GM12892 (cell line): ENCODE measurements around the gene WWOX.

ENCODE experiments used
- DNase-seq: peaks from one replicate; pipeline ENCODE4 v3.0.0; 2011; ENCODE audit not compliant: insufficient read length
- FAIRE-seq: peaks from 2 replicates; lab custom pipeline; 2011; peaks lifted over from hg19 to GRCh38; lab: Jason Lieb, UNC
- POLR2A ChIP-seq: IDR thresholded peaks from 2 replicates; pipeline ENCODE4 v1.6.1; 2011; ENCODE audit warnings: low read depth, low read length, control low read depth
- POLR2AphosphoS5 ChIP-seq: IDR thresholded peaks from 2 replicates; pipeline ENCODE4 v1.6.1; 2011; ENCODE audit warnings: low read depth, low read length, control low read depth
- TAF1 ChIP-seq: IDR thresholded peaks from 2 replicates; pipeline ENCODE4 v1.6.1; 2011; ENCODE audit warnings: low read depth, mild to moderate bottlenecking, control low read depth, low read length, borderline replicate concordance

Gene WWOX

DNA sequence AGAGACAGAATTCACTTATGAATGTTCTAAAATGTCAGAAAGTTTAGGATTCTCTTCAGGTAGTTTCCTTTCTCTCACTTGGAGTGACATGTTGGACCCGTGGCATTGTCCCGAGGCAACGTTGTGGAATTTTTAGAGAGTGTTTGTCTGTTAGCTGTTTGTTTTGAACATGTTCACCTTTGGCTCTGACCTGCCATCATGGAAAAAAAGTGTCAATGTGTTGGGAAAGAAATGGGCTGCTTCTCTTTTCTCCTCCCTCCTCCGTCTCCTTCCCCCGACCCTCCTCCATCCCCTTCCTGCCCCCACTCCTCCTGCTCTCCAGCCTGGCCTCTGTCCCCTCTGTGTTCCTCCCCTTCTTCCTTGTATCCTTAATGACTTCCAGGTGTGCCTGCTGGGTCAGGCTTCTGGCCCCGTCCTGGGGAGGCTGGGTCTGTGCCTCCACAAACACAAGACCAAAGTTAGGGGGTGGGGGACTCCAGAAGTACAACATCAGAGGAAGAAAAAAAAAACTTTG, 1038.0 kb downstream of the WWOX start:
- FAIRE-seq (no peak), DNase-seq (no peak)
- TF ChIP-seq POLR2A (no peak), POLR2AphosphoS5 (no peak), TAF1 (no peak)

DNA sequence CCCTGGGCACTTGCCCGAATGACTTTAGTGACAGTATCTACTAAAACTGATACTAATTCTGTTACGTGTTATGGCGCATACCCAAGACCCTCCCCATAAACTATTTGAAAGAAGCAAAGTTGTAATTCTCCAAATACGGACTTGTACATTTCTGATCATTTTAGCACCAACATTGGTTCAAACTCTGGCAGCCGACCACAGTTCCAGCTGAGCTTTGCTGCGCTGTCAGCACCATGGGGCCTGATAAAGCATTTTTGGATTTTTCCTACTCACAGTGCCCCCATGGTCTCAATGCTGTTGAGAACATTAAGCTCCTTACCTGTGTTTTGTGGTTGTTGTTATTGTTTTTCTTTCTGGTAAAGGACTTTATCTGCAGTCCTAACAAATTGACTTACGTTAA, 1040.3 kb downstream of the WWOX start:
- FAIRE-seq (no peak), DNase-seq (no peak)
- TF ChIP-seq POLR2A = no peak
- no peak for TF ChIP-seq TAF1
- no peak for TF ChIP-seq POLR2AphosphoS5

DNA sequence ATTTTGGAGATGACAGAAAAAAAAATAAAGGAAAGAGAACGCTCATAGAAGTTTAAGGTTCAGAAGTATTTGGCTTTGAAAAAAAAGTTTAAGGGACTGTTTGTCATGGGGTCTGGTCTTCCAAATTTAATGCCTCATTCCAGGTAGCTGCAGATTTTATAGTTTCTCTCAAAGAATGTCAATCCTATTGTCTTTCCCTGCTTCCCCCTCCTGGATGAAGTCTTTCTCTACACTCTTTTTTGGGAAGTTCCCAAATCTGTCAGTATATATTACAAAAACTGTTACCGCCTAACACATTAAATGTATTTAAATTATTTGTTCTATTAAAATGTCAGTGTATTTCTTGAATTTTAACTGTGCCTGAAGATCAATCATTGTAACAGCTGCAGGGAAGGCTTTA, 1043.6 kb downstream of the WWOX start:
- DNase-seq (no peak), FAIRE-seq (no peak)
- no peak for TF ChIP-seq POLR2AphosphoS5
- no peak for TF ChIP-seq POLR2A

DNA sequence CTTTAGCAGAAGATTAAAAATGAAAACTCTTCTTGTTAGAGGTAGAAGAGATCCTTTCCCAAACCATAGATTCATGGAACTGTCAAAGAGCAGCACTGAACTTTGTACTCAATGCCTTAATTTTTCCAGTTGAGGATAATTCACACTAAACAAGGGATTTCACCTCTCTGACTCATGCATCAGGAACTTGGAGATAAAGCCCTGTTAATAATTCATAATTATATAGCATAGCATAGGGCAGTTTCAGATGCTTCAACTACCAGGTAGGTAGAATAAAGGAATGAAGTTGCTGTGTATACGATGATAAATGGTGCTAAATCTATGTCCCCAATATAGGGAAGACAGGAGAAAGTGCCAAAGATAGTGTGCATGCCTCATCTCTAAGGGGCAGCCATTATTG, 1050.7 kb downstream of the WWOX start:
- TF ChIP-seq POLR2A = no peak
- no peak for TF ChIP-seq POLR2AphosphoS5
- no peak for TF ChIP-seq TAF1
- FAIRE-seq = no peak
- no peak for DNase-seq

DNA sequence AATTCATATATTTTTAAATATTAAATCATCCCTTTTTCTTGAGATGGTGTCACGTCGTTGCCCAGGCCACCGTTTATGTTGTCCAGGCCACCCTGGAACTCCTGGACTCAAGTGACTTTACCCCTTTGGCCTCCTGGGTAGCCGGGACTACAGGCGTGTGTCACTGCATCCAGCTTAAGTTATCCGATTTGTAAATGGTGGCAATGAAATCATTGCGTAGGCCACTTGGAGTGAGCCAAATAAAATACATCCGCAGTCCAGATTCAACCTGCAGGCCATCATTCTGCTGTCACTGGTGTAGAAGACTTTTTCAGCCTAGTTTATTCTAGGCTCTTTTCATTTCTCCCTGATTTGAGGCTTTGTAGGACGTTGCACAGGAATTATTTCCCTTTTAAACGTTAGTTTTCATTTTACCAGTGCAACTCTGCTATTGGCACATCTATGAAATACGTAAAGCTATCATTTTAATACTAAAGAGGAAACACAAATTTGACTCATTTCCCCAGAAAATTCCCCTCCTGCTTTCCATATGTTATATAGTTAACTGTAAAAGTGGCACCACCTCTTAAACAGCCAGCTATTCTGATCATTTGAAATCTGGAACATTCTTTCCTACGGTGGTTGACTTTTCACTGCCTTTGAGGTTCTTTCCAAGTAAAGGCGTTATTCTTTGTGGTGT, 1051.3 kb downstream of the WWOX start:
- DNase-seq = no peak
- no peak for TF ChIP-seq TAF1
- no peak for TF ChIP-seq POLR2AphosphoS5
- no peak for TF ChIP-seq POLR2A

DNA sequence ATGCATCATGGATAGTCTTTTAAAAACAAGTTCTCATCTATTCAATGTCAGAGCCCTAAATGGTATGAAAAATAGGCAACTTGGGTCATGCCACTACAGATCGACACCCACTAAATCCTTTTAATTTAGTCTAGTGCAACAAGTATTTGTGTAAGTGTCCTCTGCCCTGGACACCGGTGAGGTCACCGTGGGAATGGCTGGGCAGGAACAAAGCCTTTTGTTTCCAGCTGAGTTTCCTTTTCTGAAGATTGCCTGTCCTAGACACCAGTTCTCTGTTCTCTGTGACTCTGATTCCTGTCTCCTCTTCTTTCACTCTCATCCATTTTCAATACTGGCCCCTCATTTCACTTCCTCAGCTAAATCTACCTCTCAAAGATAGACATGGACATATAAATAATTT, 1054.6 kb downstream of the WWOX start:
- no peak for FAIRE-seq

More for the DNA sequence above, 1051.3 kb downstream of the WWOX start:
- FAIRE-seq = no peak

DNA sequence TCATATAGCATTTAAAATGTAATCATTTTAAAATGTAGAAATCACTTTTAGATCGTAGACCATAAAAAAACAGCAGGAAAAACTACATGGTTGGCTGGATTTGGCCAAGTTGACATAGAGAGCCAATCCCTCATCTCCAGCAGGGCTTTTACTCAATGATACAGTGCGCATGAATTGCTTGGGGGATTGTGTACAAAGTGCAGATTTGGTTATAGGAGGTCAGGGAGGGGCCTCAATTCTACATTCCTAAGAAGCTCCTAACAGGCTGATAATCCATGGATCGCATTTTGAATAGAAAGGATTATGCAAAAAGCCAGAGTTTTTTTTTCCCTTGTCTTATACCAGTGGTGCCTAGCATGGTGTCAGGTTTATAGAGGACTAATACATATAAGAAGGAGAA, 1056.0 kb downstream of the WWOX start:
- FAIRE-seq = no peak
- TF ChIP-seq TAF1 (no peak), POLR2AphosphoS5 (no peak), POLR2A (no peak)
- DNase-seq = no peak

More for the DNA sequence above, 1054.6 kb downstream of the WWOX start:
- no peak for DNase-seq
- no peak for TF ChIP-seq TAF1
- TF ChIP-seq POLR2A = no peak
- TF ChIP-seq POLR2AphosphoS5 = no peak

DNA sequence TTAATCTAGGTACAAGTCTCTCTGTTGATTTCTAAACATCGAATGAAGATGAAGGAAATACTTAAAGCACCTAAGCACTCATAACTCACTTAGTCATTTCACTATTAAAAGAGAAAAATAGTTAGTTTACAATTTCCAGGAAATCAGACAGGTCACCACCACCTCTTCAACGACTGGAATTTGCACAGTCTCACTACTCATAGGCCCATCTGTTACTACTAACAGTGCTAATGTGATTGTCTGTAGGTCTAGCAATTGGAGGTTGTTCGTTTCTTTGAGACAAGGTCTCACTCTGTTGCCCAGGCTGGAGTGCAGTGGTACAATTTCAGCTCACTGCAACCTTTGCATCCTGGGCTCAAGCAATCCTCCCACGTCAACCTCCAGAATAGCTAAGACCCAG, 1056.5 kb downstream of the WWOX start:
- DNase-seq (no peak), FAIRE-seq (no peak)
- TF ChIP-seq POLR2A (no peak), POLR2AphosphoS5 (no peak), TAF1 (no peak)

DNA sequence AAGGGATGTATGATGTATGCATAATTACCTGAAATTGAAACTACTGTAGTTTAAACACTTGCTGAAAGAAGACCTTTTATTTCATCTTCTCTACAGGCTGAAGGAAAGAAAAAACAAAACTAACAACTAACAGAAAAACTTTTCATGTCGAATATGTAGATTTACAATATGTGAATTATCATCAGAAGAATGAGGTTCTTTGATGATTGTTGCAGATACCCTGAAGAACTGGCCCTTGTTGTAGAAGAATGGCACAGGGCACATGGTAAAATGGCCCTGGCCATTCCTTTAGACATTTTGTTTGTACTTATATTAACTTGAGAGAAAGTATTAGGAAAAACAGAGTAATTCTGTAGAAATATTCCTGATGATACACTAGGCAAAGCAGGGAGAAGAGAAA, 1057.3 kb downstream of the WWOX start:
- TF ChIP-seq TAF1 (no peak), POLR2A (no peak), POLR2AphosphoS5 (no peak)
- no peak for DNase-seq
- FAIRE-seq = no peak

DNA sequence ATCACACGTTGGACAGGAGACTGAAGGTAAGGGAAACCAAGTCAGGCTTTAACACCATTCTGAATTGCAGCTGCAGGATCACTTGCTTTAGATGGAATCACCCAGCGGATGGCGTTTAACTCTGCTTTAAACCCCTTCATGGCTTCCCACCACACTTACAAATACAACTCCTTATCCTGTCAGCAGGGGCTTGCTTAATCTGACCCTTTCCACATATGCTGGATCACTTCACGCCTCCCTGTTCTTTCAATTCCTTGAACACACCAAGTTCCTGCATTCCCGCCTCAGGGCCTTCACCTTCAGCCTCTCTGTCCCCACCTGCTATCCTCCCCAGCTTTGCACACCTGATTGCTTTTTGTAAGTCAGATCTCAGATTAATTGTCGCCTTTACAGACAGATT, 1058.9 kb downstream of the WWOX start:
- DNase-seq (no peak), FAIRE-seq (no peak)
- TF ChIP-seq POLR2A (no peak), POLR2AphosphoS5 (no peak), TAF1 (no peak)

DNA sequence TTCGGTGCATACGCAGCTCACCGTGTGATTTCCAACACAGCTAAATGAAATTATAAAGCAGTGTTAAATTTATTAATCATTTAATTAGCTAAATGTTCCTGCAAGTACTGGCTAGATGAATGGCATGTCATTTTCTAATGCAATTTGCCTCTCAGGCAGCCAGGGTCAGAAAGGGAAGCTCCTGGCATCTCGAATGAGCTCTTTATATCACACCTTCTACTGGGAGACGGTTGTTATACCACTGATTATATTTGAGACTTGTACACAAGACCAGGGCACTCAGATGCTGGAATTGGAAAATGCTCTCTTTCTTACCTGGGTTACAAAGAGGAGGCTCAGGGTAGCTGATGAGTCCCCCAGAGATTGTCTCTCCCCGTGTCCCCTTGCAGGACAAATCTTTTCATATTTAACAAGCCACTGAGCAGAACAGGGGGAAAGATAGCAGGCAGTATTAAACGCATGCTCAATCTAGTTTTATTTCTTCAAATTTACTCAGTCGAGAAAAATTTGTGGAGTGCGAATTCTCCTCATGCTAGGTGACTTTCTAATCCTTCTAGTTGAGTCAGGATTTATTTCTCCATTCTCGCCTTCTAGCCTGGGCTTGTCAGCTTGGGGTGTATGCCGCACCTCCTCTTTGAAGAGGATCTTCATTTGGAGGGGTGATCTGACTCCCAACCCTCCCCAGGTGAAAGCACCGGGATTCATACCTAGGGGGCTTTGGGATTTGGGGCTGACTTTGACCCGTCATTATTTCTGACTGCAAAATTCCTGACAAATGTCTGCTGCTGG, 1060.0 kb downstream of the WWOX start:
- DNase-seq (no peak), FAIRE-seq (no peak)
- TF ChIP-seq POLR2A = no peak
- TF ChIP-seq TAF1 = no peak
- TF ChIP-seq POLR2AphosphoS5 = no peak
